ENCODE data around the gene CRACR2B.

Gene CRACR2B

DNA sequence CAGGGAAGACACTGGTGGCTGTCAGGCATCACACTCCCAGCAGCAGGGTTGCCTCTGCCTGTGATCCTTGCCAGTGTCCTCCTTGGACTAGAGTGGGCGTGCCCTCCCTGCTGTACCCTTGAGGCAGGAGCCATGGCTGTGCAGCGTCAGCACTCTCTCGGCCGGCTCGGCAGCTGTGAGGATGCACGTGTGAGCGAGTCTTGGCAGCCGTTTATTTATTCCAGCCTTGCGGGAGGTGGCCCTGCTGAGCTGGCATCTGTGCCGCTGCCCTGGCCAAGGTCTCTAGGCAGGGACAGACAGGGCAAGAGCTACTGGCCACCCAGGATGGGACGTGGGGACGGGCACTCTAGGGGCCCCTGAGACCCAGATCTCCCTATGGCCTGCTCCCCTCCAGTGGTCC lies 48.8 kb downstream of the CRACR2B start:
- H3K36me3 ChIP-seq (ENCODE audit: control insufficient read depth, insufficient read depth, low read length) = peaks cover 7% of the 10 kb centered on the region
- DNase-seq (ENCODE audit: extremely low read depth, insufficient read length) = no peak
- no peak overlapping the region for H3K4me3 ChIP-seq (replicated peaks; ENCODE audit: low read depth, low read length)
- H3K27me3 ChIP-seq (replicated peaks; ENCODE audit: control insufficient read depth, insufficient read depth, low read length) = no peaks in the 10 kb centered on the region
- TF ChIP-seq, protein P1, sequence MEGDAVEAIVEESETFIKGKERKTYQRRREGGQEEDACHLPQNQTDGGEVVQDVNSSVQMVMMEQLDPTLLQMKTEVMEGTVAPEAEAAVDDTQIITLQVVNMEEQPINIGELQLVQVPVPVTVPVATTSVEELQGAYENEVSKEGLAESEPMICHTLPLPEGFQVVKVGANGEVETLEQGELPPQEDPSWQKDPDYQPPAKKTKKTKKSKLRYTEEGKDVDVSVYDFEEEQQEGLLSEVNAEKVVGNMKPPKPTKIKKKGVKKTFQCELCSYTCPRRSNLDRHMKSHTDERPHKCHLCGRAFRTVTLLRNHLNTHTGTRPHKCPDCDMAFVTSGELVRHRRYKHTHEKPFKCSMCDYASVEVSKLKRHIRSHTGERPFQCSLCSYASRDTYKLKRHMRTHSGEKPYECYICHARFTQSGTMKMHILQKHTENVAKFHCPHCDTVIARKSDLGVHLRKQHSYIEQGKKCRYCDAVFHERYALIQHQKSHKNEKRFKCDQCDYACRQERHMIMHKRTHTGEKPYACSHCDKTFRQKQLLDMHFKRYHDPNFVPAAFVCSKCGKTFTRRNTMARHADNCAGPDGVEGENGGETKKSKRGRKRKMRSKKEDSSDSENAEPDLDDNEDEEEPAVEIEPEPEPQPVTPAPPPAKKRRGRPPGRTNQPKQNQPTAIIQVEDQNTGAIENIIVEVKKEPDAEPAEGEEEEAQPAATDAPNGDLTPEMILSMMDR (IDR thresholded peaks at IDR 0.05; ENCODE audit: insufficient read depth, low read length, poor library complexity, severe bottlenecking) = no peak

DNA sequence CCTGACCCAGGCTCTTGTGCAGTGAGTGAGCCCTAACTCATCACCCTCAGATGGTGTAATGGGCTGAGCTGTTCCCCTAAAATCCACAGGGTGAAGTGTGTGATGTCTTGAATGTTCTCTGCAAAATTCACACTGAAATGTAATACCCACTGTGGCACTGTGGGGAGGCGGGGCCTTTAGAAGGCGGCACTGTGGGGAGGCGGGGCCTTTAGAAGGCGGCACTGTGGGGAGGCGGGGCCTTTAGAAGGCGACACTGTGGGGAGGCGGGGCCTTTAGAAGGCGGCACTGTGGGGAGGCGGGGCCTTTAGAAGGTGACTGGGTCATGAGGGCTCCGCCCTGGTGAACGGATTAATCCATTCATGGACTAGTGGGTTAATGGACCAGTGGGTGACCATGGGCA lies 49.8 kb downstream of the CRACR2B start:
- H3K4me3 ChIP-seq (replicated peaks; ENCODE audit: low read depth, low read length) = no peak overlapping the region
- TF ChIP-seq, protein P1 (IDR thresholded peaks at IDR 0.05; ENCODE audit: insufficient read depth, low read length, poor library complexity, severe bottlenecking) = no peak
- no peak for DNase-seq (ENCODE audit: extremely low read depth, insufficient read length)
- H3K36me3 ChIP-seq (ENCODE audit: control insufficient read depth, insufficient read depth, low read length) = peaks cover 7% of the 10 kb centered on the region
- no peaks in the 10 kb centered on the region for H3K27me3 ChIP-seq (replicated peaks; ENCODE audit: control insufficient read depth, insufficient read depth, low read length)

DNA sequence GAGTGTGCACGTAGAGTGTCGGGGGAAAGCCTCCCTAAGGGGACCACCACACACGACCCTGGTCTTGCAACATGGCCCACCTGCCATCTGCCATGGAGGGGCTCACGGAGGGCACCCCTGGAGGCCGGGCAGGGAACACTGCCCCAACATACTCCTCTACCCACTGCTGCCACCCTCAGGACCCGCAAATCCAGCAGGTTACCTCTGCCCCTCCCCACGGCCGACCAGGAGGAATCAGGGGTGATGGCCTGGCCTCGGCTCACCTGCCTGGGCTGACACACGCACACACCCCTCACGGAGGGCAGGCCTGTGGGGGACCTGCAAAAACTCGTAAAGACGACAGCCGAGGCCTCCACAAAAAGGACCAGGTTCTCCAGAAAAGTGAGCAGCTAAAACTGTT lies 52.7 kb downstream of the CRACR2B start:
- DNase-seq (ENCODE audit: extremely low read depth, insufficient read length) = no peak
- Histone ChIP-seq H3K4me3 (replicated peaks; ENCODE audit: low read depth, low read length) (no peak overlapping the region), H3K36me3 (ENCODE audit: control insufficient read depth, insufficient read depth, low read length) (peaks cover 11% of the 10 kb centered on the region), H3K27me3 (replicated peaks; ENCODE audit: control insufficient read depth, insufficient read depth, low read length) (no peaks in the 10 kb centered on the region)
- TF ChIP-seq, protein P1 (IDR thresholded peaks at IDR 0.05; ENCODE audit: insufficient read depth, low read length, poor library complexity, severe bottlenecking) = no peak
